ENCODE measurements around the gene SASS6.

Gene SASS6

GRCh38 chr1:100070201-100070939 is 62.4 kb downstream of the SASS6 start:
- H3K23ac ChIP-seq (ENCODE audit: low read length in 2 of 2) = no peak overlapping the region
- H3K4me1 ChIP-seq (ENCODE audit: control insufficient read depth, insufficient read depth, low read depth, low read length) = no peaks in the 10 kb centered on the region
- H3K36me3 ChIP-seq (ENCODE audit: control insufficient read depth in 1 of 2, insufficient read depth in 2 of 2, low read depth in 1 of 2, low read length in 2 of 2) = peaks cover 25 to 82% of the 10 kb centered on the region in 2 experiments
- H3K18ac ChIP-seq (ENCODE audit: low read depth in 1 of 2, low read length in 2 of 2) = no peak overlapping the region
- DNase-seq = no peak
- no peak overlapping the region for H2AFZ ChIP-seq (ENCODE audit: low read depth, low read length)
- no peak overlapping the region for H3K4me3 ChIP-seq (ENCODE audit: insufficient read depth in 1 of 2, low read depth in 1 of 2, low read length in 2 of 2)
- no peak overlapping the region for H2AK5ac ChIP-seq (ENCODE audit: low read length, severe bottlenecking)
- H2BK120ac ChIP-seq (ENCODE audit: low read depth, low read length) = no peak overlapping the region
- no peak overlapping the region for H3K14ac ChIP-seq (ENCODE audit: low read length in 2 of 2)
- H2BK5ac ChIP-seq (ENCODE audit: low read depth, low read length, poor library complexity, severe bottlenecking) = no peak overlapping the region
- no peak overlapping the region for H3K4me2 ChIP-seq (ENCODE audit: low read length, poor library complexity, severe bottlenecking)
- H3K9ac ChIP-seq (ENCODE audit: low read length) = no peak overlapping the region
- no peak overlapping the region for H4K8ac ChIP-seq (ENCODE audit: low read length)
- H3K9me3 ChIP-seq (ENCODE audit: control insufficient read depth, low read length) = no peaks in the 10 kb centered on the region
- peaks cover 34% of the 10 kb centered on the region for H3K79me1 ChIP-seq (replicated peaks; ENCODE audit: low read length, poor library complexity, severe bottlenecking)
- no peak overlapping the region for H2BK15ac ChIP-seq (ENCODE audit: low read depth, poor library complexity, severe bottlenecking)
- H3K27me3 ChIP-seq (ENCODE audit: control insufficient read depth in 1 of 2, insufficient read depth in 1 of 2, low read length in 2 of 2) = no peaks in the 10 kb centered on the region
- H4K91ac ChIP-seq (ENCODE audit: low read length) = no peak overlapping the region
- H2BK12ac ChIP-seq (ENCODE audit: low read length in 2 of 2) = no peak overlapping the region
- H3K27ac ChIP-seq (ENCODE audit: low read length, poor library complexity, severe bottlenecking) = no peak overlapping the region
- 96% methylated on average over 4 of the region's 5 CpGs for WGBS
- H3K4ac ChIP-seq (ENCODE audit: low read depth in 1 of 2, low read length in 2 of 2) = no peak overlapping the region

- Histone ChIP-seq H3K18ac (ENCODE audit: low read depth in 1 of 2, low read length in 2 of 2) (no peak overlapping the region), H4K91ac (ENCODE audit: low read length) (no peak overlapping the region), H3K9ac (ENCODE audit: low read length) (no peak overlapping the region), H3K4me1 (ENCODE audit: control insufficient read depth, insufficient read depth, low read depth, low read length) (peaks cover 3% of the 10 kb centered on the region), H3K4ac (ENCODE audit: low read depth in 1 of 2, low read length in 2 of 2) (no peak overlapping the region), H3K27me3 (ENCODE audit: control insufficient read depth in 1 of 2, insufficient read depth in 1 of 2, low read length in 2 of 2) (no peaks in the 10 kb centered on the region), H4K8ac (ENCODE audit: low read length) (no peak overlapping the region), H3K14ac (ENCODE audit: low read length in 2 of 2) (no peak overlapping the region), H3K4me2 (ENCODE audit: low read length, poor library complexity, severe bottlenecking) (no peak overlapping the region), H2AFZ (ENCODE audit: low read depth, low read length) (no peak overlapping the region), H3K4me3 (ENCODE audit: insufficient read depth in 1 of 2, low read depth in 1 of 2, low read length in 2 of 2) (no peak overlapping the region), H2BK5ac (ENCODE audit: low read depth, low read length, poor library complexity, severe bottlenecking) (no peak overlapping the region), H2BK12ac (ENCODE audit: low read length in 2 of 2) (no peak overlapping the region), H3K79me1 (replicated peaks; ENCODE audit: low read length, poor library complexity, severe bottlenecking) (peaks cover 27% of the 10 kb centered on the region), H2BK15ac (ENCODE audit: low read depth, poor library complexity, severe bottlenecking) (no peak overlapping the region), H3K36me3 (ENCODE audit: control insufficient read depth in 1 of 2, insufficient read depth in 2 of 2, low read depth in 1 of 2, low read length in 2 of 2) (peaks cover 27 to 79% of the 10 kb centered on the region in 2 experiments), H3K23ac (ENCODE audit: low read length in 2 of 2) (no peak overlapping the region), H2AK5ac (ENCODE audit: low read length, severe bottlenecking) (no peak overlapping the region), H3K27ac (ENCODE audit: low read length, poor library complexity, severe bottlenecking) (no peak overlapping the region), H3K9me3 (ENCODE audit: control insufficient read depth, low read length) (no peaks in the 10 kb centered on the region), H2BK120ac (ENCODE audit: low read depth, low read length) (no peak overlapping the region)
- 90% methylated on average over 2 of the region's 2 CpGs for WGBS
- DNase-seq = no peak
Observed at GRCh38 chr1:100065969-100066227, 66.8 kb downstream of the SASS6 start.

- Histone ChIP-seq H2BK12ac (ENCODE audit: low read length in 2 of 2) (no peak overlapping the region), H3K14ac (ENCODE audit: low read length in 2 of 2) (no peak overlapping the region), H3K23ac (ENCODE audit: low read length in 2 of 2) (no peak overlapping the region), H3K4ac (ENCODE audit: low read depth in 1 of 2, low read length in 2 of 2) (no peak overlapping the region), H3K9me3 (ENCODE audit: control insufficient read depth, low read length) (no peaks in the 10 kb centered on the region), H3K4me3 (ENCODE audit: insufficient read depth in 1 of 2, low read depth in 1 of 2, low read length in 2 of 2) (no peak overlapping the region), H2BK120ac (ENCODE audit: low read depth, low read length) (no peak overlapping the region), H3K27ac (ENCODE audit: low read length, poor library complexity, severe bottlenecking) (no peak overlapping the region), H3K4me1 (ENCODE audit: control insufficient read depth, insufficient read depth, low read depth, low read length) (peaks cover 3% of the 10 kb centered on the region), H3K9ac (ENCODE audit: low read length) (no peak overlapping the region), H2AFZ (ENCODE audit: low read depth, low read length) (no peak overlapping the region), H2AK5ac (ENCODE audit: low read length, severe bottlenecking) (no peak overlapping the region), H3K79me1 (replicated peaks; ENCODE audit: low read length, poor library complexity, severe bottlenecking) (peaks cover 27% of the 10 kb centered on the region), H3K36me3 (ENCODE audit: control insufficient read depth in 1 of 2, insufficient read depth in 2 of 2, low read depth in 1 of 2, low read length in 2 of 2) (peaks cover 27 to 79% of the 10 kb centered on the region in 2 experiments), H4K91ac (ENCODE audit: low read length) (no peak overlapping the region), H2BK5ac (ENCODE audit: low read depth, low read length, poor library complexity, severe bottlenecking) (no peak overlapping the region), H3K27me3 (ENCODE audit: control insufficient read depth in 1 of 2, insufficient read depth in 1 of 2, low read length in 2 of 2) (no peaks in the 10 kb centered on the region), H4K8ac (ENCODE audit: low read length) (no peak overlapping the region), H2BK15ac (ENCODE audit: low read depth, poor library complexity, severe bottlenecking) (no peak overlapping the region), H3K18ac (ENCODE audit: low read depth in 1 of 2, low read length in 2 of 2) (no peak overlapping the region), H3K4me2 (ENCODE audit: low read length, poor library complexity, severe bottlenecking) (no peak overlapping the region)
- WGBS = 98% methylated on average over 1 of the region's 1 CpG
- peak; percentile 43 for DNase-seq
Observed at GRCh38 chr1:100065183-100065968, 67.4 kb downstream of the SASS6 start.

- Histone ChIP-seq H3K14ac (ENCODE audit: low read length in 2 of 2) (no peak overlapping the region), H3K18ac (ENCODE audit: low read depth in 1 of 2, low read length in 2 of 2) (no peak overlapping the region), H3K79me1 (replicated peaks; ENCODE audit: low read length, poor library complexity, severe bottlenecking) (peaks cover 17% of the 10 kb centered on the region), H3K9ac (ENCODE audit: low read length) (no peak overlapping the region), H4K91ac (ENCODE audit: low read length) (no peak overlapping the region), H3K9me3 (ENCODE audit: control insufficient read depth, low read length) (no peaks in the 10 kb centered on the region), H3K36me3 (ENCODE audit: control insufficient read depth in 1 of 2, insufficient read depth in 2 of 2, low read depth in 1 of 2, low read length in 2 of 2) (peaks cover 18 to 79% of the 10 kb centered on the region in 2 experiments), H3K4ac (ENCODE audit: low read depth in 1 of 2, low read length in 2 of 2) (no peak overlapping the region), H3K27ac (ENCODE audit: low read length, poor library complexity, severe bottlenecking) (no peak overlapping the region), H2AK5ac (ENCODE audit: low read length, severe bottlenecking) (no peak overlapping the region), H2AFZ (ENCODE audit: low read depth, low read length) (no peak overlapping the region), H3K4me3 (ENCODE audit: insufficient read depth in 1 of 2, low read depth in 1 of 2, low read length in 2 of 2) (no peak overlapping the region), H2BK15ac (ENCODE audit: low read depth, poor library complexity, severe bottlenecking) (no peak overlapping the region), H3K4me2 (ENCODE audit: low read length, poor library complexity, severe bottlenecking) (no peak overlapping the region), H4K8ac (ENCODE audit: low read length) (no peak overlapping the region), H3K23ac (ENCODE audit: low read length in 2 of 2) (no peak overlapping the region), H2BK5ac (ENCODE audit: low read depth, low read length, poor library complexity, severe bottlenecking) (no peak overlapping the region), H3K27me3 (ENCODE audit: control insufficient read depth in 1 of 2, insufficient read depth in 1 of 2, low read length in 2 of 2) (no peaks in the 10 kb centered on the region), H2BK12ac (ENCODE audit: low read length in 2 of 2) (no peak overlapping the region), H2BK120ac (ENCODE audit: low read depth, low read length) (no peak overlapping the region), H3K4me1 (ENCODE audit: control insufficient read depth, insufficient read depth, low read depth, low read length) (peaks cover 3% of the 10 kb centered on the region)
- no peak for DNase-seq
- 83% methylated on average over 1 of the region's 3 CpGs for WGBS
Observed at GRCh38 chr1:100061681-100062080, 71.0 kb downstream of the SASS6 start.
